Gastroesophageal sphincter (tissue), 3 donors: ENCODE results near the gene SLC24A3.

Experiments
- CTCF ChIP-seq, 4 experiments: fragments of 200-600 bp in 2 of 4; fragments of 450-650 bp in 2 of 4; sonication (generic) in 1 of 4; IDR thresholded peaks; one replicate each; pipeline ENCODE4 v1.5.1; 2017 to 2019; ENCODE audit warnings: antibody characterized with exemption in 4 of 4, mild to moderate bottlenecking in 2 of 4, moderate library complexity in 2 of 4
- EP300 ChIP-seq: sonication (generic); formaldehyde crosslinking; IDR thresholded peaks from one replicate; pipeline ENCODE4 v1.6.1; 2017; ENCODE audit warnings: antibody characterized with exemption, mild to moderate bottlenecking
- POLR2AphosphoS5 ChIP-seq: sonication (generic); formaldehyde crosslinking; IDR thresholded peaks from one replicate; pipeline ENCODE4 v1.6.1; 2017; ENCODE audit warnings: antibody characterized with exemption

- TF ChIP-seq EP300, result no peak
- TF ChIP-seq CTCF (IDR thresholded peaks at IDR 0.05), result no peak
- no peak for TF ChIP-seq POLR2AphosphoS5
These were observed 44.6 kb downstream of the SLC24A3 start for GRCh38 chr20:19256906-19257595.
